Endometrium (tissue), 2 donors: ENCODE results near the gene DCST1.

ENCODE experiments used
- FAIRE-seq: peaks from 2 replicates; lab custom pipeline; 2012; peaks lifted over from hg19 to GRCh38; lab: Jason Lieb, UNC
- donor health status: control.
- donor health status: control.

DCST1 gene

DNA sequence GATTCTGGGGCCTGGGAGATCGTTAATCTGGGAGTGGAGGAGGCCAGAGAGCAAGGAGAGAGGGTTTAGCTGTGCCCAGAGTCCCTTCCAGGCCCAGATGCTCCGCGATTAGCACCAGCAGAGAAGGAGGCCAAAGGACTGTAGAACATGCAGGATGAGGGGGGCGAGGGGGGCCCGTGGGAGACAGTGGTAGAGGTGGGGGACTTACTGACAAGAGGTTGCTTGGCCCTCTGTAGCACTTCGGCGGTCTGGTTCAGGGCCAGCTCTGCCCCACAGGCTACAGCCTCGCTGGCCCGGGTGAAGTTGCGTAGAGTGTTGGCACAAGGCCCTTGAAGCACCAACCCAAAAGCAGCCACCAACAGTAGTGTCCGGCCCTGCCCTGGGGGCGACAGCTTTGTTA lies 738 bp upstream of the DCST1 start:
- FAIRE-seq: no peak

DNA sequence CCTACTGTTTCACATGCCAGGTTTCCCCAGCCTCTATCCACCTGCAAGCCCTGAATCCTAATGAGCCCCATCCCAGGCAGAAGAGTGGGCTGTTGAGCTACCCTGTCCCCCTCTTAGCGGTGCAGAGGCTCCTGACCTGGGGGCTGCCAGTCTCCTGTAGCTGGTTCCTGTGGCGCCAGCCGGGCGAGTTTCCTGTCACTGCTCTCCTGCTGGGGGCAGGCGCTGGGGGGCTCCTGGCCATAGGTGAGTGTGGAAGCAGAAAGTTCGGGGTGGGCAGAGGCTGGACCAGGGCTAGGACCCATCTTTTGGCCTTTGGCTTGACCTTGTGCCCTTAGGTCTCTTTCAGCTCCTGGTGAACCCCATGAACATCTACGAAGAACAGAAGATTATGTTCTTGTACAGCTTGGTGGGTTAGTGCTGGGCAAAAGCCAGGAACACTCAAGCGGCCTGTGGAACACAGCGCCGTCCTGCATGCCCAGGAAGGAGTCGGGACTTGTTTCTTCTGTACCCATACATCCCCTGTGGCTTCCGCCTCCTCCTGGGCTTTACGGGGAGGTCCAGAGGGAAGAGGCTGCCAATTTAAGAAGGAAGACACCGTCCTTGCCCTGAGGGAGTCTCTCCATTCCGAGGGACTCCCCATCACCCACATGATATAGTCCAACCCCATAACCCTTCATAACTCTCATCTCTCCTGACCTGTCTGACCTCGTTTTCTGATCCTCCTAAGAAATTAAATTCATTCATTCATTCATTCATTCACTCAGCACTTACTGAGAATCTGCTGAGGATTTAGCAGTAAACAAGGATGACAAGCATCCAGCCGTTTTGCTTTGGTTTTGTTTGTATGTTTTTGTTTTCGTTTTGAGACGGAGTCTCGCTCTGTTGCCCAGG lies 939 bp downstream of the DCST1 start:
- FAIRE-seq: no peak

GRCh38 chr1:155035936-155036335 lies 2.3 kb downstream of the DCST1 start:
- no peak for FAIRE-seq

DNA sequence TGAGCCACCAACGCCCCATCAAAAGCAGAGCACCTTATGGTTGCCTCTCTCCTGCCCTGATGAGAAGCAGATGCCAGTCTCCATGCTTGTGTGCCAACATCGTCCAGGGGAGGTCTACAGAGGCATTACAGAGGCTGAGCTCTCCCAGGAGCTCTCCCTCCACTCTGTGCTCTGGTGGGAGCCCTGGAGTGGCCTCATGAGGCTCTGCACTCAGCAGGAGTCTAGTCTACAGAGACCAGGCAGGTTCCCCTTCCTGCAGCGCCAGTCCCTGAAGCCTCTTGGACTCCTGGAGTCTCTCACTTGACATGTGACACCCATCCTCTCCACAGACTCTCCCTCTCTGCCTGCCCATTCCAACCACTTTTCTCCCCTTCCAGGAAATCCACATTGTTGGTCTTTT lies 3.4 kb downstream of the DCST1 start:
- no peak for FAIRE-seq

DNA sequence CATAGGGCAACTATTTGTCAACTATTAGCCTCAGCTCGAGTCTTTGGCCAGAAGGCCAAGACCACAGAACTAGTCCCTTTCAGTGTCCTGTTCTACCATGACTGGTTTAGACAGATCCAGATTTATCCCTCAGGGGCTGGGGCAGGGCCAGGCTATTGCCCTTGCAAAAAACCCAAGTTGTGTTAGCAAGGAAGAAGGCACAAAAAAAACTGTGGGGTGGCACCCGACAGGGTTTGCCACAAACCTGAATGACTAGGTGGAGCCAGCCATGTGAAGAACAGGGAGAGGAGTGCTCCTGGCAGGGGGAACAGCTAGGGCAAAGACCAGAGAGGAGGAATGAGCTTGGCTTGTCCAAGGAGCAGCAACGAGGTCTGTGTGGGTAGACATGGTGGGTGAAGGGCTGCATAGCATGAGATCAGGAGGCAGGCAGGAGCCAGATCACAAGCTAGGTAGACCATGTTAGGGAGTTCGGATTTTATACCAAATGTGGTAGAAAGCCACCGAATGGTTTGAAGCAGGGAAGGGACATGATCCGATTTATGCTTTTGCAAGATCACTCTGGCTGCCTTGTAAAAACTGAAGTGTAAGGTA lies 4.3 kb downstream of the DCST1 start:
- no peak for FAIRE-seq

GRCh38 chr1:155038602-155039307 lies 5.1 kb downstream of the DCST1 start:
- FAIRE-seq: no peak

DNA sequence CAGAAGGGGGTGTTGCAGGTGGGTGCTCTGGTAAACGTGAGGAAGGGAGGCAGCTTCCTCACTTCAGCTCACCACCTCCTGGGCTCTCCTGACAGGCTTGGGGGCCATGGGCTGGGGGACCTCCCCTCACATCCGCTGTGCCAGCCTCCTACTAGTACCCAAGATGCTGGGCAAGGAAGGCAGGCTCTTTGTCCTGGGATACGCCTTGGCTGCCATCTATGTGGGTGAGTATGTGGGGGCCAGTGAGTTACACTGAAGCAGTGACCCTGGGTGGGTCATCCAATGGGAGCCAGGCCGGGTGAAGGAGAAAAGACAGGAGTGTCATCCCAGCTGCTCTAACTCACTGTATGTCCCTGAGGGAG lies 5.7 kb downstream of the DCST1 start:
- FAIRE-seq: no peak

DNA sequence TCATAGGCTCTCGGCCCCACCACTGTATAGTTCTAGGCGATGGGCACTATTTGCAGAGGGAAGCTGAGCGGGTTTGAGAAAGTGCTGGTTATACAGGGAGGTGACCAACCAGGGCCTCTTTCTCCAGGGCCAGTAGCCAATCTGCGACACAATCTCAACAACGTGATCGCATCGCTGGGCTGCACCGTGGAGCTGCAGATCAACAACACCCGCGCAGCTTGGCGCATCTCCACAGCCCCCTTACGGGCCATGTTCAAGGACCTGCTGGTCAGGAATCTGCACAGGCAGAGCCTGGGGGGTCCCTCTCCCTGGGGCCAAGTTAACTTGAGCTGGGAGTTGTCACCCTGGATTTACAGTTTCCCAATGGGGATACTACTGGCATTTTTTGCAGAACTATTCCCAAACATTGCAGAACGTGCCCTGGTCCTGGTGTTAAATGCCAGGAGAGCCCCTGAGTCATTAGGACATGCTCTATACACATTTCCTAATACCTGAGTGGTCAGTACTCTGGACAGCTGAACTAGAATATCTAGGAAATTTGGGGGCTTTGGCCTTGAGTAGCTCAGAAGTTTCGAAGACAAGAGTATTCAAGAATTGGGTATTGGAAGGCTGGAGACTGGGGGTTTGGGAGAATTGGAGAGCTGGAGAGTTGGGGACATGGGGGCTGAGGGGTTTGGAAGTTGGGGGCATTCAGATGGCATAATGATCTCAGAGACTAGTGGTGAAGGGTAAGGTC lies 6.9 kb downstream of the DCST1 start:
- FAIRE-seq: no peak

DNA sequence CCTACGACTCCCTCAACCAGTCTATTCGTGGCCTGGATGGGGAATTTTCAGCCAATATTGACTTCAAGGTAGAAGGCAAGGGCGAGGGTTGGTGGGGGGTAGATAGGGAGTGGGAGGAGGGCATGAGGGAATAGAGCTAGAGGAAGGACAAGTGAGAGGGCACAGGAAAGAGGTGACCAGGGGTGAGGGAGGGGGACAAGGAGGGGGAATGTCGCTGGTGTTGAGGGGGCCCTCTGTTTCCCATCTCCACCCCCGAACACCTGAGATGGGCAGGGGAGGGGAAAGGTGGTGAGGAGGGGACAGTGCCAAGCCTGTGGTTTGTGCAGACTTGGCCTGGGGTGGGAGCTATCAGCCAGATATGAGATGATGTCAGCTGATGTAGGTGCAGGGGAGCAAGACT lies 9.2 kb downstream of the DCST1 start:
- no peak for FAIRE-seq

GRCh38 chr1:155043301-155043702 lies 9.7 kb downstream of the DCST1 start:
- FAIRE-seq: no peak

DNA sequence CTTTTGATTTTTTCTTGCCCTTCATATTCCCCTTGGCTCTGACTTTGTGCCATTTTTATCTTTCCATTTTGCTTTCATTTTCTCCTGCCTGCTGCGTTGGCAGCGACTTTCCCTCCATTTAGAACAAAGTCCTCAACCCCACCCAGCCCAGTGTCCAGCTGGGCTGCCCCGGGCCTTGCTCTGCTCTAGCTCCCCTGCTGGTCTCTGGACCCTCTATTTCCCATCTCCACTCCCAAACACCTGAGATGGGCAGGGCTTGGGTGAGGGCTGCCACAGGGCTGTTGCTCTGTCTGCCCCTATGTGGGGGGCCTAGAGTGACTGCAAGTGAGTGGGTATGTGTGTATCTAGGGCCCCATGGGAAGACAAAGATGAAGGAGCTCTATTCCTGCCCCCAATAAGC lies 10.2 kb downstream of the DCST1 start:
- FAIRE-seq: no peak

DNA sequence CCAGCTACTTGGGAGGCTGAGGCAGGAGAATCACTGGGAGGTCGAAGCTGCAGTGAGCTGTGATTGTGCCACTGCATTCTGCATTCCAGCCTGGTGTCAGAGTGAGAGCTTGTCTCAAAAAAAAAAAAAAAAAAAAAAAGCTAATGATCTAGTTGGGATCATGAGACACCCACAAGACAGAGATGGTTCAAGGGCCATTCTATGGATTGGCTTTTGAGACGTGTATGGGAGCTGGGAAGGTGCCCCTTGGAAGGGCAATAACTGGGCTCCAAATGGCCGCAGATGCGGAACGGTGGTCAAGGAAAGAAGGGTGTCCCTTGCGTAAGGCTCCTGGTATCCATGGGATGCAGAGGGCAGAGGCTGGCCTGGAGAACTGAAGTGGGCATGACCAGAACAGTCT lies 10.7 kb downstream of the DCST1 start:
- FAIRE-seq: no peak

DNA sequence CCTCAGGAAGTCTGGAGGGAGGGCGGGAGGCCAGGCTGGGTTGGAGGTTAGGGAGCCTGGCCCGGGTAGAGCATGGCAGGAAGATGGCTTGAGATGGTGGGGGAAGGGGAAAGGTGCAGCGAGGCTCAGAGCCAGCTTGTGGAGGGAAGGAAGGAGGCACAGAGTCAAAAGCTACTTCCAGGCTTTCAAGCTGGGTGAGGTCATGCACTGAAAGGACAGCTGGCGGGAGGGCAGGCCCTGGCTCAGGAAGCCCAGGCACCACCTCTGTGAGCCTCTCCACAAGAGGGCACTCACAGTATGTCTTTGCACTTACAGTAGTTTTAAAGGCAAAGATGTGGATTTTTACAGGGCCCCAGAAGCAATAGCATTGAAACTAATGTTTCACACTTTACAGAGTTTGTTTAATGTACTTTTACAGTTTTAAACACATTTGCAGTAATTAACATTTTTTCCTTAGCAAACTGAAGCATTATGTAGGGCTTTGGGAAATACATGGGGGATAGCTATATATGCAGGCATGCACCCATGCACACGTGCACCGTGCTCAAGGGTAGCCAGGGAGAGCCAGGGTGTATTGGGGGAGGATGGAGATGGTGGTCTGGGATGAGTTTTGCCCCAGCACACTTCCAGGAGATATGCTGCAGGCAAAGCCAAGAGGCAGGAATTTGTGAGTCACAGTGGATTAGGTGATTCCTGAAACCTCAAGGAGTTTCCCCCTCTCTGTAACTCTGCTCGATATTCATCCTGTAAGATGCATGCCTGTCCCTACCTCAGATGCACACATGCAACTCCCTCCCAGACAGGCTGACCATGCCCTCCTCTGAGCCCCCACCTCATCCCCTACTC lies 11.4 kb downstream of the DCST1 start:
- FAIRE-seq: no peak

- no peak for FAIRE-seq
Measured at GRCh38 chr1:155048449-155049334, 15.1 kb downstream of the DCST1 start.

DNA sequence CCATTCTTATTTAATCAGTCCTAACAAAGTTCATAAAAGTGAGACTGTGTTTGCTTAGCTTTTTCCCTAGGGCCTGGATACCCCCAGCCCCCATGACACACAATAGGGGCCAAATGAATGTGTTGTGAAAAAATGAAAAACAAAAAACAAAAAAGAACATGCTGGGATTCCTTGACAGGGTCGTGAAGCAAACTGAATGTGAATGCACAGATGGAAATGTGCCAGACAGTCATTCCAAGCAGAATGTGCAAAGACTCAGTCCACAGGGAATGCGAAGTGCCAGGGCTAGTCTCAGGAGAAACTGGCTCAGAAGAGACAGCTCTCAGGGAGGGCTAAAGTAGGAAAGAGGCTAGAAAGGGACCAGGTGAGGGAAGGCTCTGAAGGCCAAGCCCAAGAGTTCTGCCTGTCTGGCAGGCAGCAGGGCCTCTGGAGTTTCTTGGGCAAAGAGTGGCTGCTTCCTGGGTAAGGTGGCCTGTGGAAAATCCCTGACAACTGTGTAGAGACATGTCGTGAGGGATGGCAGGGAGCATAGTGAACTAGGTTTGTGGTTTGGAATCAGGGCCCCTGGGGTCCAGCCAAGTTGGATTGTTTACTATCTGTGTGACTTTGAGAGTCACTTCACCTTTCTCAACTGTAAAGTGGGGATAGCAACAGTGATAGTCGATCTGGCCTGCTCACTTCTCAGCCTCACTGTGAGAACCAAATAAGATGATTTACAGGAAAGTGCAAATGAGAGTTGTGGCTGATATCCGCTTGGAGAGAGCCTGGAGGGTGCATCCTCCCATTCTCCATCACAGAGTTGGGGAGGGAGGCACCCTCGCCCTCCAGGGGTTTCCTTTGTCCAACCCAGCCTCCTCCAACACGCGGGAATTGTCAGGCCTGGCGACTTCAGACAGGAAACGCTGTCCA lies 16.3 kb downstream of the DCST1 start:
- no peak for FAIRE-seq

DNA sequence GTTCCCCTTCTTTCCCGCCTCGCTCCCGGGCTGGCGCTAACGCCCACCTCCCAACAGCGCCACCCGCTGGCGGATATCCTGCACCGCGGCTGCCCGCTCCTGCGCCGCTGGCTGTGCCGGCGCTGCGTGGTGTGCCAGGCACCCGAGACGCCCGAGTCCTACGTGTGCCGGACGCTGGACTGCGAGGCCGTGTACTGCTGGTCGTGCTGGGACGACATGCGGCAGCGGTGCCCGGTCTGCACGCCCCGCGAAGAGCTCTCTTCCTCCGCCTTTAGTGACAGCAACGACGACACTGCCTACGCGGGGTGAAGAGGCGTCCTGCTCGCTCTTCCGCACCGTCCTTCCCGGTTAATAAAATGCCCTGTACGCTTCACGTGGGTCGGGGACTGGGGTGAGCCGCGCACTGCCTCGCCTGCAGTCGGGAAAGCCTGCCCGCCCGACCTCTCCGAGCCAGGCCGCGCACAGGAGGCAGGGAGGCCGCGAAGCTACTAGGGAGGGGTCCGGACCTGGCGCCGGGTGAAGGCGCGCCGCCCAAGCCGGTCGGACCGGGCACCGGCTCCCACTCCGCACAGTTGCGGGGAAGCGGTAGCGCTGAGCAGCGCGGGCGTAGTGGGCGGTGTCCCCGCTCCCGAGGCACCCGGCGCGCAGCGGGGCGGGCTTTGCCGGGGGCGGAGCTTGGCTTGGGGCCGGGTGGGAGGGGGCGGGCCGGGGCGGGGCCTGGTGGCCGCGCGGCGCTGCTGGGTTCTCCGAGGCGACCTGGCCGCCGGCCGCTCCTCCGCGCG lies 17.1 kb downstream of the DCST1 start, which contains the start of gene ADAM15:
Gene ADAM15 (plus strand): TSS at position 757 of the 782 bp plus-strand sequence. CDS start 71 bp downstream, outside the sequence.
- no peak for FAIRE-seq

- no peak for FAIRE-seq
Measured at GRCh38 chr1:155051342-155051776, 17.7 kb downstream of the DCST1 start.

- no peak for FAIRE-seq
Measured at GRCh38 chr1:155051777-155052398, 18.3 kb downstream of the DCST1 start.
